SK-N-SH treated with all-trans-retinoic acid at 6 μM for 48 hours (cell line): ENCODE results near the gene HMGCS2.

Source experiments
- ARNTL ChIP-seq: fragments of 450-650 bp; formaldehyde crosslinking; IDR thresholded peaks from 2 replicates; pipeline ENCODE4 v1.5.0; 2020; ENCODE audit warnings: low read depth, mild to moderate bottlenecking, moderate library complexity, borderline replicate concordance
- TCF4 ChIP-seq: fragments of 250-450 bp; sonication (Bioruptor Pico); IDR thresholded peaks from 2 replicates; pipeline ENCODE4 v1.8.0; 2021; ENCODE audit warnings: mild to moderate bottlenecking, moderate library complexity, borderline replicate concordance
- ZFP30 ChIP-seq: fragments of 450-650 bp; formaldehyde crosslinking; IDR thresholded peaks from 2 replicates; pipeline ENCODE4 v1.5.0; 2022; ENCODE audit warnings: mild to moderate bottlenecking, moderate library complexity
- ZNF565 ChIP-seq: fragments of 450-650 bp; formaldehyde crosslinking; conservative IDR thresholded peaks from 2 replicates; pipeline ENCODE4 v1.5.0; 2020; ENCODE audit warnings: low read depth, mild to moderate bottlenecking, moderate library complexity

GRCh38 chr1:119725626-119726025 lies 43.1 kb downstream of the HMGCS2 start:
- TF ChIP-seq ZFP30 = no peak
- no peak for TF ChIP-seq ARNTL (CRISPR knock-in tag)
- TF ChIP-seq TCF4 (CRISPR knock-in tag) = no peak
- no peak for TF ChIP-seq ZNF565 (CRISPR knock-in tag)
